MCF 10A (cell line): ENCODE data around the gene GPRIN2. TPM values are rescaled to one million over a fixed set of nuclear protein-coding genes. Genes with fewer than 3 reads are reported as not detected.
A peak's percentile ranks its signal among the peaks of the same experiment; 100 is the strongest.
"Not testable (repeated sequence)": the region's sequence is repeated elsewhere in the genome, so short reads cannot be mapped to it uniquely, and the experiment has no call there.

ENCODE experiments used
- BruUV-seq: library from RNA; stranded (reverse); fragments of 400-500 nt; replicated peaks from 2 replicates; lab custom pipeline; 2021; lab: Mats Ljungman, UMichigan
- CTCF ChIA-PET: fragments of 300-600 bp; sonication (Branson Sonifier 250); formaldehyde crosslinking; extraction: SDS; loops from one replicate; lab custom pipeline; 2021; ENCODE audit warnings: antibody characterized with exemption, inconsistent platforms; lab: Yijun Ruan, JAX
- POLR2A ChIA-PET: fragments of 300-600, 350-650 bp; sonication (Branson Sonifier 250); formaldehyde crosslinking; extraction: SDS; loops from one replicate; lab custom pipeline; 2020; ENCODE audit warnings: antibody characterized with exemption, inconsistent platforms; lab: Yijun Ruan, JAX
- DNase-seq: peaks from one replicate; pipeline ENCODE4 v3.0.0-alpha.2; 2018; ENCODE audit not compliant: unreplicated experiment
- H3K27ac Mint-ChIP-seq: one replicate; pipeline ENCODE4 v1.8.0; 2022; ENCODE audit warnings: mild to moderate bottlenecking, low read depth, mixed read lengths; ENCODE audit not compliant: unreplicated experiment
- H3K27me3 Mint-ChIP-seq: one replicate; pipeline ENCODE4 v1.8.0; 2022; ENCODE audit warnings: mixed read lengths; ENCODE audit not compliant: insufficient read depth, unreplicated experiment
- H3K36me3 Mint-ChIP-seq: one replicate; pipeline ENCODE4 v1.8.0; 2022; ENCODE audit warnings: mild to moderate bottlenecking, moderate library complexity, mixed read lengths; ENCODE audit not compliant: insufficient read depth, unreplicated experiment
- H3K4me1 Mint-ChIP-seq: one replicate; pipeline ENCODE4 v1.8.0; 2022; ENCODE audit warnings: mixed read lengths; ENCODE audit not compliant: insufficient read depth, unreplicated experiment
- H3K4me3 Mint-ChIP-seq: one replicate; pipeline ENCODE4 v1.8.0; 2022; ENCODE audit warnings: mild to moderate bottlenecking, moderate library complexity, mixed read lengths; ENCODE audit not compliant: unreplicated experiment
- H3K9me3 Mint-ChIP-seq: one replicate; pipeline ENCODE4 v1.8.0; 2022; ENCODE audit warnings: mixed read lengths; ENCODE audit not compliant: unreplicated experiment
- intact Hi-C: fragments of 100-400 bp; cut with micrococcal nuclease; formaldehyde crosslinking; loops from 2 replicates; pipeline ENCODE4 v1.14.1; 2022
- total RNA-seq: library from RNA; stranded (reverse); gene quantifications from 2 replicates; pipeline ENCODE4 v1.2.3, GENCODE V29; 2022
- TF ChIP-seq, protein P1 (sequence below): fragments of 200-600 bp; IDR thresholded peaks from one replicate; pipeline ENCODE4 v1.8.0; 2022; ENCODE audit warnings: antibody characterized with exemption, mild to moderate bottlenecking; ENCODE audit not compliant: unreplicated experiment

The GPRIN2 gene
- total RNA-seq, 1 experiment from 2014 or later: not detected

DNA sequence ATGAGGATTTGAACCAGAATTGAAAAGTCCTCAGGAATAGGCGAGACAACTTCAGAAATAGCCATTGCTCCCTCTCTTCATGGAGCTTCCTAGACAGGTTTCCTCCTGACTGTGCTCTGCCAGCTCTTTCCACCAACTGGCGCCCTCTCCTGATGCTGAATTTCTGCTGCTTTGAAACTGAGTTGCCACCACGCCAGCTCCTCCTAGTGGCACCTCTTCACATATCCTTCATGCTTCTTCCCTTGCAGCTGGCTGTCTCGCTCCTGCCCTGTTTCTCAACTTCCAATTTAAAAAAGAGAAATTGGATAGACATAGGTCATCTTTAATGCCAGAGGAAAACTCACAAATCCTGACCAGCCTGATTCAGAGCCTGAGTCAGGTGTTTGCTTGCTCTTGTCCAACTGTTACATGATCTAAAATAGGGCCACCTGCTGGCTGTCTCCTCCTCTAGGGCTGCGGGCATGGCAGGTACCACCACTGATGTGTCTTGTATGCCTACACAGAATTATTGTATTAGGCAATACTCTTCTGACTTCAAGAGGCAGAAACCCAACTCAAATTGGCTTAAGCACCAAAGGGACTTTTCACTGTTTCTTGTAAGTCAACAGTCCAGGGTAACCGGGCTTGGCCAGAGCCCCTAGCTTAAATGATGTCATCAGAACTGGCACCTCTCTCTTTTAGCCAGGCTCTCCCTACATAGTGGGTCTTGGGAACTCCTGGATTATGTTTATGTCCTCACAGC, 9.3 kb upstream of the GPRIN2 start:
- H3K9me3 Mint-ChIP-seq, POLR2A ChIA-PET, BruUV-seq, H3K4me3 Mint-ChIP-seq, H3K27me3 Mint-ChIP-seq, H3K27ac Mint-ChIP-seq, H3K36me3 Mint-ChIP-seq, intact Hi-C loops, H3K4me1 Mint-ChIP-seq: not testable (repeated sequence)
- CTCF ChIA-PET: interaction anchor here (0.6 to 1.6 kb wide), 10 partner anchors 11 to 896 kb away, joined by 3 to 12 read pairs (median 4); no protein-coding TSS in a partner anchor
- DNase-seq: peak; percentile 79
- TF ChIP-seq, protein P1, sequence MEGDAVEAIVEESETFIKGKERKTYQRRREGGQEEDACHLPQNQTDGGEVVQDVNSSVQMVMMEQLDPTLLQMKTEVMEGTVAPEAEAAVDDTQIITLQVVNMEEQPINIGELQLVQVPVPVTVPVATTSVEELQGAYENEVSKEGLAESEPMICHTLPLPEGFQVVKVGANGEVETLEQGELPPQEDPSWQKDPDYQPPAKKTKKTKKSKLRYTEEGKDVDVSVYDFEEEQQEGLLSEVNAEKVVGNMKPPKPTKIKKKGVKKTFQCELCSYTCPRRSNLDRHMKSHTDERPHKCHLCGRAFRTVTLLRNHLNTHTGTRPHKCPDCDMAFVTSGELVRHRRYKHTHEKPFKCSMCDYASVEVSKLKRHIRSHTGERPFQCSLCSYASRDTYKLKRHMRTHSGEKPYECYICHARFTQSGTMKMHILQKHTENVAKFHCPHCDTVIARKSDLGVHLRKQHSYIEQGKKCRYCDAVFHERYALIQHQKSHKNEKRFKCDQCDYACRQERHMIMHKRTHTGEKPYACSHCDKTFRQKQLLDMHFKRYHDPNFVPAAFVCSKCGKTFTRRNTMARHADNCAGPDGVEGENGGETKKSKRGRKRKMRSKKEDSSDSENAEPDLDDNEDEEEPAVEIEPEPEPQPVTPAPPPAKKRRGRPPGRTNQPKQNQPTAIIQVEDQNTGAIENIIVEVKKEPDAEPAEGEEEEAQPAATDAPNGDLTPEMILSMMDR: peak; percentile 79

DNA sequence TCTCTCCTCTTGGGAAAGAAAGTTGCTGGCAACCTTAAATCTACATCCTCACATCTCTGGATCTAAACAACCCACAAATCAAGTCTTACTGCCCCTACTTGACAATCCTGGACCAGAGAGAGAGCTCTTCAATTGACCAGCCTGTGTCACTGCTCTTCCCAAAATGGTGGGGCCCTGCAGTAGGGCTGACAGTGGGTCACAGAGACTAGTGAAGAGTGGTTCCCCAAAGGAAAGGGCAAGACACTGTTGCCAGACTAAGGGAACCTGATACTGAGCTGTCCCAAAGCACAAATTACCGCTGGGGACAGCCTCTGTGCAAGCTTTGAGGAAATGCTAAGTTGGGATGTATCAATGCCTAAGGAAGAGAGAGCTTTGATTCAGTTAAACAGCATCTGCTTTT, 4.5 kb upstream of the GPRIN2 start:
- no peak for DNase-seq
- intact Hi-C loops: no loop called here
- H3K4me1 Mint-ChIP-seq: no peaks in the 10 kb centered on the region
- TF ChIP-seq, protein P1: no peak
- CTCF ChIA-PET: interaction anchor here (0.6 to 1.9 kb wide), 4 partner anchors 17 to 523 kb away, joined by 3 to 11 read pairs (median 3); no protein-coding TSS in a partner anchor
- no peak overlapping the region for H3K27ac Mint-ChIP-seq
- H3K9me3 Mint-ChIP-seq: no peaks in the 10 kb centered on the region
- no peaks in the 10 kb centered on the region for H3K36me3 Mint-ChIP-seq
- H3K27me3 Mint-ChIP-seq: no peaks in the 10 kb centered on the region
- POLR2A ChIA-PET: no interaction called here
- no TSS peak for BruUV-seq
- no peak overlapping the region for H3K4me3 Mint-ChIP-seq

DNA sequence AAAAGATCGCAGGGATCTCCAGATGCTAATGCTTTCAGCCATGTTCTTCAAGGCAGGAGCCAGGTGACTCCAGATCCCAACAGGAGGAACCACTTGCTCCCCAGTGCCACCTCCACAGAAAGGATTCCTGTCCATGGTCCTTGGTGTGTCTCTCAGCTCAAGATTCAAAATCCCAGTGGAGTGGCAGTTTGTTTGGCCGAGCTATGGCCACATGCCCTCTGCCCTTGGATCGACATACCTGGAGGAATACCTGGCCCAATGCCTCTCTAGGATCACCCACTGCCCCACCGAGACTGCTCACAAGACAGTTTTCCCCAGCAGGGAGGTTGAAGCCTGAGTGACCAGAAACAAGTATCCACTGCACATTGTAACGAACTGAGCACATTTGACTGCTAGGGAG, 3.9 kb upstream of the GPRIN2 start:
- CTCF ChIA-PET: interaction anchor here (0.6 to 1.9 kb wide), 5 partner anchors 17 to 1525 kb away, joined by 3 to 11 read pairs (median 3); no protein-coding TSS in a partner anchor
- H3K9me3 Mint-ChIP-seq: no peaks in the 10 kb centered on the region
- intact Hi-C loops: no loop called here
- no peak for DNase-seq
- no peak overlapping the region for H3K4me3 Mint-ChIP-seq
- TF ChIP-seq, protein P1: no peak
- POLR2A ChIA-PET: no interaction called here
- H3K27me3 Mint-ChIP-seq: no peaks in the 10 kb centered on the region
- no peak overlapping the region for H3K27ac Mint-ChIP-seq
- H3K4me1 Mint-ChIP-seq: no peaks in the 10 kb centered on the region
- no TSS peak for BruUV-seq
- no peaks in the 10 kb centered on the region for H3K36me3 Mint-ChIP-seq

DNA sequence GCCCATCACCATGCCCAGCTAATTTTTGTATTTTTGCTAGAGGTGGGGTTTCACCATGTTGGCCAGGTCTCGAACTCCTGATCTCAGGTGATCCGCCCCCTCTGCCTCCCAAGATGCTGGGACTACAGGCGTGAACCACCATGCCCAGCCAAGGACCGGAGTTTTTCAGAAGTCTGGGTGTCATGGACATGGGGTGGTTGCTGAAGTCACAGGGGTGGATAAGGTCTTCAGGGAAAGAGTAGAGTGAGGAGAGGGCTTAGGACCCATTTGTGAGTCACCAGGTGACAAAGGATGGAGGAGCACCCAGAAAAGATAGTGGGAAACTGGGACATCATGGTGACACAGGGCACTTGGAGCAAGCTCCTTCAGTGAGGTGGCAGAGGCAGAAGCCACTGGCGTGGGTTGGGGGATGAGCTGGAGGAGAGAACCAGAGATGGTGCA, 2.8 kb upstream of the GPRIN2 start:
- ChIA-PET CTCF (interaction anchor here (0.8 kb wide), 1 partner anchor 330 kb away, joined by 3 read pairs; no protein-coding TSS in a partner anchor), POLR2A (no interaction called here)
- Mint-ChIP-seq H3K4me1 (no peaks in the 10 kb centered on the region), H3K27ac (no peak overlapping the region), H3K4me3 (no peak overlapping the region), H3K27me3 (no peaks in the 10 kb centered on the region), H3K9me3 (no peaks in the 10 kb centered on the region), H3K36me3 (no peaks in the 10 kb centered on the region)
- intact Hi-C loops: no loop called here
- TF ChIP-seq, protein P1: no peak
- no peak for DNase-seq
- no TSS peak for BruUV-seq
